ENCODE results near the gene P3H2.

P3H2 gene

GRCh38 chr3:190027116-190027515 lies 93.6 kb downstream of the P3H2 start:
- no peak overlapping the region for H3K9ac ChIP-seq (ENCODE audit: low read length)
- H3K27me3 ChIP-seq (ENCODE audit: control insufficient read depth, insufficient read depth, low read length): no peaks in the 10 kb centered on the region
- H3K36me3 ChIP-seq (ENCODE audit: control insufficient read depth, low read depth, low read length): no peaks in the 10 kb centered on the region
- H3K27ac ChIP-seq (ENCODE audit: low read length): no peak overlapping the region
- H3K4me3 ChIP-seq (ENCODE audit: low read length): no peak overlapping the region
- H3K9me3 ChIP-seq (ENCODE audit: control insufficient read depth, low read depth, low read length): no peaks in the 10 kb centered on the region
- H3K4me1 ChIP-seq (ENCODE audit: control insufficient read depth, low read depth, low read length): peaks cover 31% of the 10 kb centered on the region

GRCh38 chr3:190026154-190026553 lies 94.5 kb downstream of the P3H2 start:
- H3K9ac ChIP-seq (ENCODE audit: low read length): no peak overlapping the region
- no peaks in the 10 kb centered on the region for H3K27me3 ChIP-seq (ENCODE audit: control insufficient read depth, insufficient read depth, low read length)
- H3K4me1 ChIP-seq (ENCODE audit: control insufficient read depth, low read depth, low read length): peaks cover 31% of the 10 kb centered on the region
- no peak overlapping the region for H3K4me3 ChIP-seq (ENCODE audit: low read length)
- H3K36me3 ChIP-seq (ENCODE audit: control insufficient read depth, low read depth, low read length): no peaks in the 10 kb centered on the region
- H3K9me3 ChIP-seq (ENCODE audit: control insufficient read depth, low read depth, low read length): no peaks in the 10 kb centered on the region
- H3K27ac ChIP-seq (ENCODE audit: low read length): no peak overlapping the region

DNA sequence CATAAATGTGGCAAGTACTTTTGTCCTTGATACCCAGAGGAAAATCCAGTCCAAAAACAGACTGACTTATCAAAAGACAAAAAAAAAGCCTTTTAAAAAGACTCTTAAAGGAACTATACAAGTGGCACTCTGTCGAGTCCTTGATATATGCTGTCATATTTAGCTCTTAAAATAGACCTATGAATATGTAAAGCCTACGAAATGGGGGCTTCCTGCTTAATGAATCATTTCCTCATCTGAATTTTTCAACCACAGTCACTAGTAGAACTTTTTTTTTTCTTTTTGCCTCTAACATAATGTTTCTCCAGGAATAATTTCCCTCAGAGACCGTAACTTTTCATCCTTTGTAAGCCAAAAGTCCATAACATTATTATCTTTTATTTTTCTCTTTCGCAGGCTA lies 95.8 kb downstream of the P3H2 start:
- Histone ChIP-seq H3K9me3 (ENCODE audit: control insufficient read depth, low read depth, low read length) (no peaks in the 10 kb centered on the region), H3K27me3 (ENCODE audit: control insufficient read depth, insufficient read depth, low read length) (no peaks in the 10 kb centered on the region), H3K27ac (ENCODE audit: low read length) (no peak overlapping the region), H3K4me1 (ENCODE audit: control insufficient read depth, low read depth, low read length) (peaks cover 43% of the 10 kb centered on the region), H3K36me3 (ENCODE audit: control insufficient read depth, low read depth, low read length) (no peaks in the 10 kb centered on the region), H3K4me3 (ENCODE audit: low read length) (no peak overlapping the region), H3K9ac (ENCODE audit: low read length) (no peak overlapping the region)

DNA sequence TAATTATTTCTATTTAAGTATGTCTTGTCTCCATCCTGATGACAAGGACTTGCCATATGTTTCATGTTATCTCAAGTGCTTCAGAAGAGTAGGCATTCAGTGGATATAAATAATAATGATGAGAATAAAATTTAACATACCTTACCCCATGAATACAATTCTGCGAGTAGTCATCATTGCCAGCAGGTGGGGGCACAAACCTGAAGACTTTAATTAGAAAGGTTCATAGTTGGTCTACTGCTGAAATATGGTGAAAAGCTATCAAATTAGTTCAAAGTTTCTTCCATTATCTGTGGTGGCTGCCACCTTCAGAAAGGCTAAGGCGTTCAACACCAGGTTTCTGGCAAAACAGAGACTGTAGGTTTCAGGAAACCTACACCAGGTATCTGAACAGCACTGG lies 100.9 kb downstream of the P3H2 start:
- Histone ChIP-seq H3K27ac (ENCODE audit: low read length) (no peak overlapping the region), H3K36me3 (ENCODE audit: control insufficient read depth, low read depth, low read length) (no peaks in the 10 kb centered on the region), H3K27me3 (ENCODE audit: control insufficient read depth, insufficient read depth, low read length) (no peaks in the 10 kb centered on the region)

DNA sequence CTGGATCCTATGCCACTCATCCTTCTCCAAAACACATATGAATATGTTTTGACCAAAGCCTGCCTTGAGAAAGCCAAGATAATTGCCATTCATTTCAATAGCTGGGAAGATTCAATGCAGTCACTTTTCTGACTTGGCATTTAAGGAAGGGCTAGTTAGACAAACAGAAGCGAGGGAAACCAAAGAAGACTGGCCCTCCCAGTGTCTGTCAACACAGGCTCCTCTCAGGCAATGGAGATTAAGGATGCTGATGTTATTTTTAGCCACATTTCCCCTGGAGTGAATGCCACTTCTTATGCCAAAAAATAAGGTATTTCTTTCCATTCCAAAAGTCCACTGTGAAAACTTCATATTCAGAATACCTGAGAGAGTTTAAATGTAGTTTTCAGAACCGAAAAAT lies 101.7 kb downstream of the P3H2 start:
- Histone ChIP-seq H3K9ac (ENCODE audit: low read length) (no peak overlapping the region), H3K36me3 (ENCODE audit: control insufficient read depth, low read depth, low read length) (no peaks in the 10 kb centered on the region), H3K9me3 (ENCODE audit: control insufficient read depth, low read depth, low read length) (no peaks in the 10 kb centered on the region), H3K27ac (ENCODE audit: low read length) (no peak overlapping the region), H3K27me3 (ENCODE audit: control insufficient read depth, insufficient read depth, low read length) (no peaks in the 10 kb centered on the region), H3K4me3 (ENCODE audit: low read length) (no peak overlapping the region), H3K4me1 (ENCODE audit: control insufficient read depth, low read depth, low read length) (peaks cover 49% of the 10 kb centered on the region)

More for the DNA sequence above, 100.9 kb downstream of the P3H2 start:
- Histone ChIP-seq H3K4me3 (ENCODE audit: low read length) (no peak overlapping the region), H3K9ac (ENCODE audit: low read length) (no peak overlapping the region), H3K9me3 (ENCODE audit: control insufficient read depth, low read depth, low read length) (no peaks in the 10 kb centered on the region), H3K4me1 (ENCODE audit: control insufficient read depth, low read depth, low read length) (peaks cover 43% of the 10 kb centered on the region)

GRCh38 chr3:190018460-190018859 lies 102.2 kb downstream of the P3H2 start:
- no peak overlapping the region for H3K27ac ChIP-seq (ENCODE audit: low read length)
- H3K27me3 ChIP-seq (ENCODE audit: control insufficient read depth, insufficient read depth, low read length): no peaks in the 10 kb centered on the region
- no peaks in the 10 kb centered on the region for H3K9me3 ChIP-seq (ENCODE audit: control insufficient read depth, low read depth, low read length)
- H3K9ac ChIP-seq (ENCODE audit: low read length): no peak overlapping the region
- H3K4me3 ChIP-seq (ENCODE audit: low read length): no peak overlapping the region
- no peaks in the 10 kb centered on the region for H3K36me3 ChIP-seq (ENCODE audit: control insufficient read depth, low read depth, low read length)
- H3K4me1 ChIP-seq (ENCODE audit: control insufficient read depth, low read depth, low read length): peaks cover 55% of the 10 kb centered on the region

GRCh38 chr3:190017521-190018288 lies 103.0 kb downstream of the P3H2 start:
- peaks cover 62% of the 10 kb centered on the region for H3K4me1 ChIP-seq (ENCODE audit: control insufficient read depth, low read depth, low read length)
- H3K4me3 ChIP-seq (ENCODE audit: low read length): no peak overlapping the region
- H3K36me3 ChIP-seq (ENCODE audit: control insufficient read depth, low read depth, low read length): no peaks in the 10 kb centered on the region
- H3K27ac ChIP-seq (ENCODE audit: low read length): no peak overlapping the region
- H3K9ac ChIP-seq (ENCODE audit: low read length): no peak overlapping the region
- no peaks in the 10 kb centered on the region for H3K9me3 ChIP-seq (ENCODE audit: control insufficient read depth, low read depth, low read length)
- no peaks in the 10 kb centered on the region for H3K27me3 ChIP-seq (ENCODE audit: control insufficient read depth, insufficient read depth, low read length)

DNA sequence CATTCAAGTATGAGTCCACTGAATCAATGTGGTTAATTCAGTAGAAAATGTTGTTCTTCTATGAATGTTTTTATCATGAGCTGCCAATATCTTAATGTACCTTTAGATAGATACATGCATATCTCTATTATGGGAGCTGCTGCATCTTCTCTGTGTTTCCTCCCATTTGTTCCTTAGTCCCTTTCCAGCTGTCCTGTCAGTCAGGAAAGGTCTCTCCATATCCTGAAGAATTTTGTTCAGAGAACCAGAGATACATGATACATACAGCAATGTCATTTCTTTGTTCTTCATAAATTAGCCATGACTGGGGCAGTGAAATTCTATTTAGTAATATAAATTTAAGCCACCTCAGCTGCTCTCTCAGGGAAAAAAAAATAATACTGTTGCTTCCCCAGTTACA lies 103.7 kb downstream of the P3H2 start:
- no peak overlapping the region for H3K4me3 ChIP-seq (ENCODE audit: low read length)
- peaks cover 70% of the 10 kb centered on the region for H3K4me1 ChIP-seq (ENCODE audit: control insufficient read depth, low read depth, low read length)
- no peaks in the 10 kb centered on the region for H3K36me3 ChIP-seq (ENCODE audit: control insufficient read depth, low read depth, low read length)
- no peaks in the 10 kb centered on the region for H3K27me3 ChIP-seq (ENCODE audit: control insufficient read depth, insufficient read depth, low read length)
- H3K27ac ChIP-seq (ENCODE audit: low read length): no peak overlapping the region
- no peak overlapping the region for H3K9ac ChIP-seq (ENCODE audit: low read length)
- H3K9me3 ChIP-seq (ENCODE audit: control insufficient read depth, low read depth, low read length): no peaks in the 10 kb centered on the region

DNA sequence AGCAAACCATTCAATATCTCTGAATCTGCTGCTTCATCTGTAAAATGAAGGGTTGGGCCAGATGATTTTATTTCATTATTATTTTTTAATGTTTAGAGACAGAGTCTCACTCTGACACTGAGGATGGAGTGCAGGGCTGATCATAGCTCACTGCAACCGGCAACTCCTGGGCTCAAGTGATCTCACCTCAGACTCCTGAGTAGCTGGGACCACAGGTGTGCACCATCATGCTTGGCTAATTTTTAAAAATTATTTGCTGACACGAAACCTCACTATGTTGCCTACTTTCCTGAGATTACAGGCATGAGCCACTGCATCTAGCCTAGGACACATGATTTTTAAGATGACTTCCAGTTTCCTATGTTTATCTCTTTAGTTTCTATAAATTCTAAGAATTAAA lies 105.8 kb downstream of the P3H2 start:
- peaks cover 70% of the 10 kb centered on the region for H3K4me1 ChIP-seq (ENCODE audit: control insufficient read depth, low read depth, low read length)
- H3K27ac ChIP-seq (ENCODE audit: low read length): no peak overlapping the region

DNA sequence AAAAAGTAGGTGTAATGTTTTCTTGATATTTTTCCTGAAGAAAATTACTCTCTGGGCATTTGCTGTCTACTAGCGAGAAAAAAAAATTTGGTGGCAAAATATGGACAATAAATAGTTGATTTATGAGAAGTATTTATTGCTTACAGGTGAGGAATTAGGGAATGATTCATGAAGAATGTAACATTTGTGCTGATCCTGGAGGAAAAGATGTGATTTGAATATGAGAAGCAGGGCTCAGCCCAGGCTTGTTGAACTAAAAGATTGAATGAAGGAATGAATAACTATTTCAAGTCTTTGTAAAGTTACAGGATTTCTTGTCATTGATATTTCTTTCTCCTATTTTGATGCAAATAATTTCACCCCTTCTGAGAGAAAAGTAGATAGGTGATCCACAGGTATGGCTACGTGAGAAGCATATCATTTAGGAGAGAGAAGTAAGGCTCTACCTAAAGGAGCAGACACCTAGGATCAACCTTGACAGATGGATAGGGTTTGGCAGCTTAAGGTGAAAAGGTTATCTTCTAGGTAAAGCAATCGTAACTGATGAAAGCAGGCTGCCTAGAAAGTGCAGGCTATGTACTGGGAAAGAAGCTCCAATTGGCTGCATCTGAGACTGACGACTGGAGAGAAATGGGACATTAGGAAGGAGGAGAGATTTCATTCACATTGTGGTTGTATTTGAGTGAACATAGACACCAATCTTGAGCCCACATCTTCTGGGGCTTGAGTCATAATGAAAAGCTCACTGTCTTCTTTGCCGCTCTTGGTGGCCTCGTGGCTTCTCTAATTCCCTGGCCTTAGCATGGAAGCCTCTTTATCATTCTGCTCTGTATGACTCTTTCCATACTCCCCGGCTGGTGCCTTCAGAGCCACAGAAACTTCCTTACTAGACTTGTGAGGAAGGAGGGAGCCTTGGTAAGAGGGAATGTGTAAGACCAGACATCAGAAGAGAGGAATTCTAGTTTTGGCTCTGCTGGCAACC lies 106.5 kb downstream of the P3H2 start:
- H3K36me3 ChIP-seq (ENCODE audit: control insufficient read depth, low read depth, low read length): no peaks in the 10 kb centered on the region
- H3K4me1 ChIP-seq (ENCODE audit: control insufficient read depth, low read depth, low read length): peaks cover 67% of the 10 kb centered on the region
- H3K27me3 ChIP-seq (ENCODE audit: control insufficient read depth, insufficient read depth, low read length): no peaks in the 10 kb centered on the region
- no peak overlapping the region for H3K9ac ChIP-seq (ENCODE audit: low read length)
- peak overlapping the region; percentile 25 for H3K4me3 ChIP-seq (ENCODE audit: low read length)
- H3K9me3 ChIP-seq (ENCODE audit: control insufficient read depth, low read depth, low read length): no peaks in the 10 kb centered on the region
- no peak overlapping the region for H3K27ac ChIP-seq (ENCODE audit: low read length)

More for the DNA sequence above, 105.8 kb downstream of the P3H2 start:
- Histone ChIP-seq H3K9ac (ENCODE audit: low read length) (no peak overlapping the region), H3K36me3 (ENCODE audit: control insufficient read depth, low read depth, low read length) (no peaks in the 10 kb centered on the region), H3K9me3 (ENCODE audit: control insufficient read depth, low read depth, low read length) (no peaks in the 10 kb centered on the region), H3K27me3 (ENCODE audit: control insufficient read depth, insufficient read depth, low read length) (no peaks in the 10 kb centered on the region), H3K4me3 (ENCODE audit: low read length) (no peak overlapping the region)

DNA sequence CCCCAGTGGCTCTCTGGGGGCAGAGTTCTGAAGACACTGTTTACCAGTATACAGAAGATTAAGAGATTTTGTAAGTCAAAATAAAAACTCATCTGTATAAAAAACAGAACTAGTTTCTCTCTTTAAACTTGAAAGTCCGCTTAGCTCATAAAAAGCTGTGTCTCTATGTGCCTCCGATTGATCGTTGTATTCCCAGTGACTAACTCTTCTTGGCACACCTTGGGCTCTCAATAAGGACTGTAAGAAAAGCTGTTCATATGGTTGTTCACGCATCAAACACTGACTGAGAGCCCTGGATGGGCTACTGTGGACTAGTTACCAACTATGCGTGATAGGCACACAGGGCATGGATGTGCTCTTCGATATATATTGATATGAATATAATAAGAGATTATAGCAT lies 107.9 kb downstream of the P3H2 start:
- H3K4me3 ChIP-seq (ENCODE audit: low read length): no peak overlapping the region
- H3K36me3 ChIP-seq (ENCODE audit: control insufficient read depth, low read depth, low read length): no peaks in the 10 kb centered on the region
- no peaks in the 10 kb centered on the region for H3K9me3 ChIP-seq (ENCODE audit: control insufficient read depth, low read depth, low read length)
- H3K4me1 ChIP-seq (ENCODE audit: control insufficient read depth, low read depth, low read length): peaks cover 59% of the 10 kb centered on the region
- no peaks in the 10 kb centered on the region for H3K27me3 ChIP-seq (ENCODE audit: control insufficient read depth, insufficient read depth, low read length)
- H3K27ac ChIP-seq (ENCODE audit: low read length): peak overlapping the region; percentile 81
- peak overlapping the region; percentile 40 for H3K9ac ChIP-seq (ENCODE audit: low read length)

Measured in iPS-18a (cell line).